SK-N-SH treated with all-trans-retinoic acid at 6 μM for 48 hours (cell line): ENCODE results near the gene BRF1.

Experiments
- ATAC-seq: fragments of 200-7000 bp; cut with Tn5 transposase; 3 replicates; pipeline ENCODE4 v1.9.1; 2020; ENCODE audit warnings: mild to moderate bottlenecking, moderate library complexity
- ARNTL ChIP-seq: fragments of 450-650 bp; formaldehyde crosslinking; IDR thresholded peaks from 2 replicates; pipeline ENCODE4 v1.5.0; 2020; ENCODE audit warnings: low read depth, mild to moderate bottlenecking, moderate library complexity, borderline replicate concordance
- BACH2 ChIP-seq: fragments of 250-450 bp; sonication (Bioruptor Pico); IDR thresholded peaks from 2 replicates; pipeline ENCODE4 v1.9.0; 2021; ENCODE audit warnings: mild to moderate bottlenecking, borderline replicate concordance
- CREB5 ChIP-seq: fragments of 250-450 bp; sonication (Bioruptor Pico); IDR thresholded peaks from 2 replicates; pipeline ENCODE4 v1.5.1; 2020; ENCODE audit warnings: low read depth, mild to moderate bottlenecking, moderate library complexity
- CSRNP3 ChIP-seq: fragments of 250-450 bp; sonication (Bioruptor Pico); IDR thresholded peaks from 2 replicates; pipeline ENCODE4 v1.5.1; 2021; ENCODE audit warnings: mild to moderate bottlenecking, moderate library complexity
- GLIS3 ChIP-seq: fragments of 250-450 bp; sonication (Bioruptor Pico); IDR thresholded peaks from 2 replicates; pipeline ENCODE4 v1.5.0; 2020; ENCODE audit warnings: mild to moderate bottlenecking, moderate library complexity
- ISL1 ChIP-seq: fragments of 250-450 bp; sonication (Bioruptor Pico); IDR thresholded peaks from 2 replicates; pipeline ENCODE4 v2.1.2; 2022; ENCODE audit warnings: mild to moderate bottlenecking, moderate library complexity
- OSR1 ChIP-seq: fragments of 250-450 bp; sonication (Bioruptor Pico); IDR thresholded peaks from 2 replicates; pipeline ENCODE4 v1.8.0; 2022; ENCODE audit warnings: moderate library complexity, mild to moderate bottlenecking, inconsistent platforms
- POU6F1 ChIP-seq: fragments of 250-450 bp; sonication (Bioruptor Pico); IDR thresholded peaks from 2 replicates; pipeline ENCODE4 v1.8.0; 2021; ENCODE audit warnings: low read depth, mild to moderate bottlenecking, moderate library complexity, borderline replicate concordance
- PPARA ChIP-seq: fragments of 250-450 bp; sonication (Bioruptor Pico); IDR thresholded peaks from 2 replicates; pipeline ENCODE4 v1.5.0; 2020; ENCODE audit warnings: mild to moderate bottlenecking, borderline replicate concordance
- SNAI2 ChIP-seq: fragments of 250-450 bp; sonication (Bioruptor Pico); IDR thresholded peaks from 2 replicates; pipeline ENCODE4 v1.5.0; 2020; ENCODE audit warnings: mild to moderate bottlenecking, moderate library complexity
- TCF4 ChIP-seq: fragments of 250-450 bp; sonication (Bioruptor Pico); IDR thresholded peaks from 2 replicates; pipeline ENCODE4 v1.8.0; 2021; ENCODE audit warnings: mild to moderate bottlenecking, moderate library complexity, borderline replicate concordance
- TSHZ2 ChIP-seq: fragments of 250-450 bp; sonication (Bioruptor Pico); IDR thresholded peaks from 2 replicates; pipeline ENCODE4 v1.5.0; 2020; ENCODE audit warnings: mild to moderate bottlenecking, moderate library complexity
- ZC3H10 ChIP-seq: fragments of 250-450 bp; sonication (Bioruptor Pico); IDR thresholded peaks from 2 replicates; pipeline ENCODE4 v1.5.1; 2021; ENCODE audit warnings: mild to moderate bottlenecking, moderate library complexity

Gene BRF1

GRCh38 chr14:105168979-105169507 lies 131.8 kb downstream of the BRF1 start:
- TF ChIP-seq ARNTL (no peak), GLIS3 (CRISPR knock-in tag) (no peak), ISL1 (CRISPR knock-in tag) (no peak), TSHZ2 (CRISPR knock-in tag) (no peak), CREB5 (no peak), SNAI2 (CRISPR knock-in tag) (no peak), BACH2 (no peak)
- TF ChIP-seq, all 23 proteins: peak for 0
- peak; percentile 10; the same call in 2 of the 3 replicates for ATAC-seq

- TF ChIP-seq TSHZ2 (CRISPR knock-in tag) (no peak), ZC3H10 (CRISPR knock-in tag) (no peak), GLIS3 (CRISPR knock-in tag) (no peak), POU6F1 (CRISPR knock-in tag) (no peak), PPARA (no peak), TCF4 (CRISPR knock-in tag) (no peak), CSRNP3 (CRISPR knock-in tag) (no peak)
- no peak for ATAC-seq
Measured at GRCh38 chr14:105168496-105168978, 132.3 kb downstream of the BRF1 start, which contains the start of gene JAG2. Gene JAG2, minus strand, starts transcription at chr14:105168776. Its CDS starts 356 bp downstream, at chr14:105168420.

GRCh38 chr14:105168093-105168420 lies 132.7 kb downstream of the BRF1 start:
- TF ChIP-seq ISL1 (CRISPR knock-in tag) (no peak), OSR1 (no peak), ZC3H10 (CRISPR knock-in tag) (no peak), CREB5 (no peak), TSHZ2 (CRISPR knock-in tag) (no peak), CSRNP3 (CRISPR knock-in tag) (no peak)
- no peak for ATAC-seq
